Left ventricle myocardium inferior (tissue), 1 donor: ENCODE measurements around the gene CTNNBL1. TPM values are rescaled to one million over a fixed set of nuclear protein-coding genes. Genes with fewer than 3 reads are reported as not detected.

Source experiments
- DNase-seq: peaks from one replicate; pipeline ENCODE4 v3.0.0-alpha.2; 2020
- H3K27ac ChIP-seq: fragments of 200-600 bp; replicated peaks from 2 replicates; pipeline ENCODE4 v1.8.0; 2021
- H3K27me3 ChIP-seq: fragments of 200-600 bp; 2 replicates; pipeline ENCODE4 v1.8.0; 2021; ENCODE audit warnings: low read depth
- H3K36me3 ChIP-seq: fragments of 200-600 bp; 2 replicates; pipeline ENCODE4 v1.8.0; 2021
- H3K4me1 ChIP-seq: fragments of 200-600 bp; 2 replicates; pipeline ENCODE4 v1.8.0; 2021
- H3K4me3 ChIP-seq: fragments of 200-600 bp; 2 replicates; pipeline ENCODE4 v1.8.0; 2021; ENCODE audit warnings: mild to moderate bottlenecking, moderate library complexity
- H3K9me3 ChIP-seq: fragments of 200-600 bp; replicated peaks from 2 replicates; pipeline ENCODE4 v1.8.0; 2021
- CTCF ChIP-seq: fragments of 200-600 bp; IDR thresholded peaks from 2 replicates; pipeline ENCODE4 v1.8.0; 2021; ENCODE audit warnings: antibody characterized with exemption, mild to moderate bottlenecking, borderline replicate concordance
- intact Hi-C: fragments of 100-400 bp; cut with micrococcal nuclease; formaldehyde crosslinking; loops from one replicate; pipeline ENCODE4 v1.11.0; 2022
- total RNA-seq: library from RNA; stranded (reverse); fragmentation: NEBNext Ultra II Directional; extraction: Animal tissue kit (Norgen Biotek cat#: 25700); gene quantifications from one replicate; pipeline ENCODE4 v1.2.1, GENCODE V29; 2021
- donor health status: DM: no; HTN: yes; CAD: no; lungs with severe emphysema.

CTNNBL1 gene
- total RNA-seq, 1 donor from 2014 or later: 58.8 TPM

DNA sequence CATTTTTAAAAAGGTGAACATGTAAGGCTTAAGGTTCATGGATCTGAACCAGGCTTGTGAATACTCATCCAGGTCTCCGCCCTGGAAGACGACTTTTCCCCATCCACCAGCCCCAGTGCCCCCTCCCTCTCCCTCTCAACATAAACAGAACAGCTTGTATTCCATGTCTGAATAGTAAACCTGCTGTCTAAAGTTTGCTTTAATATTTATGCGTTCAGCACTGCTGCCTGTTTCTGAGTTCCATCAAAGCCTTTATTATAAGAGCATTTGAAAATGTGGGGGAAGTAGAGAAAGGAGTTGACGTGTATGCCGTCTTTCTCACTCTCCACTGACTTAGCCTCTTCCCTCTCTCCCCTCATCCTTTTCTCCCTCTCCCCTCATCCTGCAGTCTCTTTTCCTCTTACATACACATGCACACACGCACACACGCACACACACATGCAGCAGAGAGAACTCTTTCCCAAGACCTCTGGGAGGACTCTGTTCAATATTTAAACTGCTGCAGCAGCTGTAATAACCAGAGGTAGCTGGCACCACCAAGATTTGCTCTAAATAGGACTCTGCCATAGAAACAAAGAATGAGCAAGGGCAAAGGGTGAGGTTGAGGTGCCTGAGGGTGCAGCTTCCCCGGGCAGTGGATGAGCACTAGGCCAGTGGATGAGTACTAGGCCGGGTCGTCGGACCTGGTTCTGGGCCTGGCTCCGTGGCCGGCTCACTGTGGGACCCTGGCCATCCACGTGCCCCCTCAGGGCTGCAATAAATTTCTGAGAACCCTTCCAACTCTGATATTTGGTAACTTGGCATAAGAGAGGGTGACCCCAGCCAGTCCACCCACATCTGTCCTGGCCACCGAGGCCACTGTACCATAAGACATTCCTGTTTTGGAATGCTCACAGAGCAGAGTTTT, 173.7 kb downstream of the CTNNBL1 start:
- no peak overlapping the region for H3K27ac ChIP-seq
- no peak overlapping the region for H3K4me3 ChIP-seq
- no peaks in the 10 kb centered on the region for H3K9me3 ChIP-seq
- DNase-seq: no peak
- TF ChIP-seq CTCF: no peak
- intact Hi-C loops: no loop called here
- H3K36me3 ChIP-seq: peaks cover 61% of the 10 kb centered on the region
- no peaks in the 10 kb centered on the region for H3K27me3 ChIP-seq
- H3K4me1 ChIP-seq: no peaks in the 10 kb centered on the region

- intact Hi-C loops: no loop called here
- DNase-seq: no peak
- TF ChIP-seq CTCF: no peak
- Histone ChIP-seq H3K4me1 (no peaks in the 10 kb centered on the region), H3K27me3 (no peaks in the 10 kb centered on the region), H3K4me3 (no peak overlapping the region), H3K36me3 (peaks cover 66% of the 10 kb centered on the region), H3K27ac (no peak overlapping the region), H3K9me3 (no peaks in the 10 kb centered on the region)
Observed at GRCh38 chr20:37868851-37869333, 175.1 kb downstream of the CTNNBL1 start.

DNA sequence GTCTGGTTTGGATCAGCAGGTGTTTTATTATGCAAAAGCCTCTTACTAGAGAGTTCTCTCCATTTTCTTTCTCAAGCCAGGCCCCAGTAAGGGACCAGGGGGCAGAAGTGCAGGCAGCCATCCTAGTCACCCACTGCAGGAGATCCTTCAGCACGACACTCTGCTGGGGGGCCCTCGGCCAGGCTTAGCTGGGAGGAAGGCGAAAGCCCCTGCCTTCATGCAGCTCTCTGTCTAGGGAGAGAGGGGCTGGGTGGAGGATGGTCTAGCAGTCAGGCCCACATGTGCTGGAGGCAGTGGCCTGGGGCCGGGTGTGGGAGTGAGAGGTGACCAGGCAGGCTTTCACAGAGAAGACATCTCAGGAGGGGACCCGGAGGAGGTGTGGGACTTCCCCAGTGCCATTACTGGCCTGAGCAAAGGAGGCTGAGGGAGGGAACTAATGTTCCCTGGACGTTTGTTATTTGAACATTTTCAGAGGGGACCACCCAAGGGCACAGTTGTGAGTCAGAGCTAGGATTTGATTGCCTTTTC, 175.6 kb downstream of the CTNNBL1 start:
- Histone ChIP-seq H3K4me3 (no peak overlapping the region), H3K27me3 (no peaks in the 10 kb centered on the region), H3K27ac (no peak overlapping the region), H3K4me1 (no peaks in the 10 kb centered on the region), H3K9me3 (no peaks in the 10 kb centered on the region), H3K36me3 (peaks cover 69% of the 10 kb centered on the region)
- intact Hi-C loops: no loop called here
- no peak for DNase-seq
- TF ChIP-seq CTCF: no peak

- H3K27ac ChIP-seq: no peak overlapping the region
- H3K36me3 ChIP-seq: peaks cover 60% of the 10 kb centered on the region
Observed at GRCh38 chr20:37870294-37870693, 176.5 kb downstream of the CTNNBL1 start.

DNA sequence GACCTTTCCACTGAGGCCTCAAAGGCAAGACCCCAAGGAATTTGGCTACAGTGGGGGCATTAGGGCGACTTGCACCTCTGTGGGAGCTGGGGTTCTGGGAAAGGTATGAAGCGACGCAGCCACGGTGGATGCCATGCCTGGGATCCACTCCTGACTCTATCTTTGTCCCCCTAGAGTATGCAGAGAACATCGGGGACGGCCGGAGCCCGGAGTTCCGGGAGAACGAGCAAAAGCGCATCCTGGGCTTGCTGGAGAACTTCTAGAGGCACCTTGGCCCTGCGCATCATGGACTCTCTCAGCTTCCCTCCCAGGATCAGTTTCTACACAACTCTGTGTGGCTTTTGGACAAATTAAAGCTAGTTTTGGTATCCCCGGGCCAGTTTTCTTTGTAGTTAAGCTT, 177.9 kb downstream of the CTNNBL1 start:
- DNase-seq: no peak
- H3K9me3 ChIP-seq: no peaks in the 10 kb centered on the region
- TF ChIP-seq CTCF: no peak
- no peak overlapping the region for H3K27ac ChIP-seq
- H3K36me3 ChIP-seq: peaks cover 46% of the 10 kb centered on the region
- no peaks in the 10 kb centered on the region for H3K27me3 ChIP-seq
- H3K4me1 ChIP-seq: no peaks in the 10 kb centered on the region
- no peak overlapping the region for H3K4me3 ChIP-seq
- intact Hi-C loops: no loop called here

More at GRCh38 chr20:37870294-37870693, 176.5 kb downstream of the CTNNBL1 start:
- no peaks in the 10 kb centered on the region for H3K27me3 ChIP-seq
- intact Hi-C loops: no loop called here
- H3K4me3 ChIP-seq: no peak overlapping the region
- H3K9me3 ChIP-seq: no peaks in the 10 kb centered on the region
- no peaks in the 10 kb centered on the region for H3K4me1 ChIP-seq
- TF ChIP-seq CTCF: no peak
- DNase-seq: no peak
